HG03571 (cell line): ENCODE measurements around the gene MYADML2.

ENCODE experiments used
- ATAC-seq: cut with Tn5 transposase; IDR thresholded peaks from one replicate; pipeline ENCODE4 v1.9.1; 2021; ENCODE audit not compliant: unreplicated experiment

The MYADML2 gene

DNA sequence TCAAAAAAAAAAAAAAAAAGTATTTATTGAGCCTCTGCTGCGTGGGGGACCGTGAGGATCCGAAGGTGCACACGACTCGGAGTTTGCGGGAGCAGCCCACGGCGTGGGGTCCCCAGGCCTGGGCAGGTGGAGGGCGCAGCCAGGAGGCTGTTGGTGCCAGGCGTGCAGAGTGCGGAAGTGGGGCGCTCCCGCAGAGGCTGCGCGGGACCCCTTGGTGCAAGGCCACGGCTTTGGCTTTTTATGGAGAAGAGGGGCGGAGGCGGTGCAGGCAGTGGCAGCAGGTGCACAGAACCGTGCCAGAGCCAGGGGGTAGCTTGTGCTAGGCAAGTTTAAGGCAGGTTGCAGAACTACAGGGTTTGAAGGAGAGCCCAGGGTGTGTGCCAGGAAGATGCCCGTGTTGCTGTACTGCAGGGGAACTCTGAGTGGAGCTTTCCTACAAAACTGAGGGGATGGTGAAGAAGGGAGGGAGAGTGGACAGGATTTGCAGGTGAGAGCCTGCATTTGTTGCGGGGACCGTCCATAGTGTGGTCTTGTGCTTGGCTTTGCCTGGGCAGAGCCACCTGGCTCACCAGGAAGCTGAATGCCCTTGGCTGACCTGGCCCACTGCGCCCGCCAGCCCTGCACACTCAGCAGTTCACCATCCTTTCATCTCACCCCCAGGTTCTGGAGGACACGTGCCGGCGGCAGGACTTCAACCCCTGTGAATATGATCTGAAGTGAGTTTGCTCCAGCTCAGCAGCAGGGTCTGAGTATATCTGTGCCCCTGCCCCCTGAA lies 31.7 kb upstream of the MYADML2 start:
- no peak for ATAC-seq

GRCh38 chr17:81977211-81977808 lies 30.3 kb upstream of the MYADML2 start, which contains the start of gene ASPSCR1:
ASPSCR1 (plus strand) TSS chr17:81977629; CDS start chr17:81977647, 18 bp downstream.
- peak; percentile 80 for ATAC-seq

GRCh38 chr17:81976332-81977210 lies 29.5 kb upstream of the MYADML2 start:
- no peak for ATAC-seq

GRCh38 chr17:81973432-81973831 lies 26.4 kb upstream of the MYADML2 start:
- no peak for ATAC-seq

DNA sequence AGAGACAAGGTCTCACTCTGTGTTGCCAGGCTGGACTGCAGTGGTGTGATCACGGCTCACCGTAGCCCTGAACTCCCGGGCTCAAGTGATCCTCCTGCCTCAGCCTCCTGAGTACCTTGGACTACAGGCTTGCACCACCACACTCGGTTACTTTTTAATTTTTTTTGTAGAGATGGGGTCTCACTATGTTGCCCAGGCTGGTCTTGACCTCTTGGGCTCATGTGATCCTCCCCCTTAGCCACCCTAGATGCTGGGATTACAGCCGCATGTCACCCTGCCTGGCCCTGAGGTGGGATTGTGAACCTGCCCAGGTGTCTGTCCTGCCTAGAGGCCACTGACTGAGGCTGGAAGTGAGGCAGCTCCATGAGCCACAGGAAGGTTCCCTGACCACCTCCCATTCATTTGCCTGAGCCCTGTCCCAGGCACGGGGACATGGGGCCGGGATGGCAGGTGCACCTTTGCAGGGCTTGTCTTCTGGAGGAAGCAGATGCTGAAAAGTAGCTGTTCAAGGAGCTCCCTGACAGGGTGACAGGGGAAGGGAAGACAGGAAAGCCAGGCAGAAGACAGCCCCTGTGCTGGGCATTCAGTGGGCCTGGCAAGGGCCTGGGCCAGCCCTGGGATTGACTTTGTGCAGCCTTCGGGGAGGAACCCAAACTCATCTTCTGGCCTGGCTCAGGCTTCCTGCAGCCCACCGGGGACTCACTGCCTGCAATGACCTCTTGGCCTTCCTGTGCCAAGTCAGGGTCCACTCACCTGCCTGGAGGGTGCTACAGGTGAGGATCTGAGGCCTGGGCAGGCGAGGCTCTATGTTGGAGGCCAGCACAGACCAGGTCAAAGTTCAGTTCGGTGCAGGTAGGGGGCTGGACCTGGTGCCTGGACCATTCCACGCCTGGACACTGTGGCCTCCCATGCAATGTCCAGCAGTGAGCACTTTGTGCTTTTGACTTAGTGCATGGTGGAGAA lies 22.1 kb upstream of the MYADML2 start:
- ATAC-seq: no peak

DNA sequence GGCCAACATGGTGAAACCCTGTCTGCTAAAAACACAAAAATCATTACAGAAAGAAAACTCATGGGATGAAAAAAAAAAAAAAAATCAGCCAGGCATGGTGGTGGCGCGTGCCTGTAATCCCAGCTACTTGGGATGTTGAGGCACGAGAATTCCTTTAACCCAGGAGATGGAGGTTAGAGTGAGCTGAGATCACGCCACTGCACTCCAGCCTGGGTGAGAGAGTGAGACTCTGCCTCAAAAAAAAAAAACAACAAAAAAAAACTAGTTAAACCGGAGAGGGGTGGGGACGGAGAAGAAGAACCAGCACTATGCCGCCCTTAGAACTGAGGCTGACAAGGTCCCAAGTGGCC lies 21.3 kb upstream of the MYADML2 start:
- ATAC-seq: no peak

DNA sequence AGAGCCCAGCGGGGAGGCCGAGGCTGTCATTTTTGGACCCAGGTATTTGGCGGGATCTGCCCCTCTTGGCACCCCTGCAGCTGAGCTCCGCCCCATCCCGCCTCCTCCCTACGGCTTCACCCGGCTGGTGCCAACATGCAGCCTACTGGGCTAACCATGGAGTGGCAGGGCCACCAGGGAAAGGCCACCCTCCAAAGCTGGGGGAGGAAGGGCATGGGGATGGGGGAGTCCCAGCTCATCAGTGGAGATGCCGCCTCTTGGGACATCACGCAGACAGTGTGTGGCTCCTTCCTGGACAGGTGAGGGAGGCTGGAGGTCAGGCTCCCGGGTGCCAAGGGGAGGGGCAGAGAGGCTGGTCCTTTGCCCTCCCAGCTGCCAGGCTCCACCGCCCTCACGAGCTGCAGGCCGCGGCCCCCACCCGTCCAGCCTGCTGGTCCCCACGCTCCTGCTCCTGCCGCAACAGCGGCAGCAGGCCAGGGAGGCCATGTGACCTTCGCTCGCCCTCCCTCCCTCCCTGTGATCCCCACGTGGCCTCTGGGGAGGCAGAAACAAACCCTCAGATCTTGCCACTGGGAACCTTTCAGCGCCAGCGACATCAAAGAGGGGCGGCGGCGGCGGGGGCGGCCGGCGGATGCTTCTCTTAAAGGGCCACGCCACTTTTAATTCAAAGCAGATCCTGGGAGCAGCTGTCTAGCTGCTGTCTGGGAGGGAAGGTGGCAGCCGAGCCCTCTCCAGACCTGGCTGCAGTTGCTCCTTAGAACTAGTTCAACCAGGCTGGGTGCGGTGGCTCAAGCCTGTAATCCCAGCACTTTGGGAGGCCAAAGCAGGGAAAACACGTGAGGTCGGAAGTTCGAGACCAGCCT lies 20.7 kb upstream of the MYADML2 start:
- no peak for ATAC-seq

- ATAC-seq: no peak
Observed at GRCh38 chr17:81967244-81967532, 20.2 kb upstream of the MYADML2 start.

DNA sequence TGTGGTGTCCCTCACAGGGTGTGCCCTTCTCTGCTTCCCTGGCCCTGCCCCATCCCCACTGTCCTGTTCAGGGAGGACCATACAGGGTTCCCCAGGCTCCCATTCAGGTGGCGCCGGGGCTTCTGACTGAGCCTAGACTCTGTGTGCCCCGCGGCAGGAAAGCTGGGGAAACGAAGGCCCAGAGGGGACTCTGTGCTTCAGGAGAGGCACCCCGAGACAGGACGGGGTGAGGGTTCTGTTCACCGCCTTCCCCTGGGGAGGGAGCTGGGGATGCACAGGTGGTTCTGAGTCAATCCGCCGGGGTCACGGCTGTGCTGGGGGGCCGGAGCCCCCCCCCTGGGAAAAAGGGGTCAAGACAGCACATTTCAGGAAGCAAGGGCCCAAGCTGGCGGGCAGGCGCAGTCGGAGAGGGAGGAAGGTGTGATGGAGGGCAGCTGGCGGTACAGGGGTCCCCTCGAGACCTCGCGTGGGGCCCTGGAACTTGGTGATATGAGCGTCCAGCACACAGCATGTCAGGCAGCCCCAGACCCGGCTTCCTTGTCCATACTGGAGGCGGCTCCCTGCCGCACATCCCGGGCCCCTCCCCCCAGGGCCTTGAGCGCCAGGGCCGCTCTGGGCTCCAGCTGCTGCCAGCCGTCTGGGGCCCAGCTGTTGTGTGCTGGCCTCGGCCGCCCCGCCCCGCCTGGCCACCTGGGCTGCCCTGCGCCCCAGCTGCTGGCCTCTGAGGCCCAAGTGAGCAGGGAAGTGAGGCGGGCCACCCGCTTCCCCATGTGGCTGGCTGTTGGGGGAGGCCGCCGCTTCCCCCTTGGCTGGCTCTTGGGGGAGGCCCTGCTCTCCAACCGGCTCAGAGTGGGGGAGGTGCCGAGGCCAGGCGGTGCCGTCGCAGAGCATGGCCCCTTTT lies 19.6 kb upstream of the MYADML2 start:
- ATAC-seq: no peak

GRCh38 chr17:81964081-81964849 lies 17.2 kb upstream of the MYADML2 start:
- no peak for ATAC-seq

- no peak for ATAC-seq
Observed at GRCh38 chr17:81962499-81963441, 15.7 kb upstream of the MYADML2 start.

DNA sequence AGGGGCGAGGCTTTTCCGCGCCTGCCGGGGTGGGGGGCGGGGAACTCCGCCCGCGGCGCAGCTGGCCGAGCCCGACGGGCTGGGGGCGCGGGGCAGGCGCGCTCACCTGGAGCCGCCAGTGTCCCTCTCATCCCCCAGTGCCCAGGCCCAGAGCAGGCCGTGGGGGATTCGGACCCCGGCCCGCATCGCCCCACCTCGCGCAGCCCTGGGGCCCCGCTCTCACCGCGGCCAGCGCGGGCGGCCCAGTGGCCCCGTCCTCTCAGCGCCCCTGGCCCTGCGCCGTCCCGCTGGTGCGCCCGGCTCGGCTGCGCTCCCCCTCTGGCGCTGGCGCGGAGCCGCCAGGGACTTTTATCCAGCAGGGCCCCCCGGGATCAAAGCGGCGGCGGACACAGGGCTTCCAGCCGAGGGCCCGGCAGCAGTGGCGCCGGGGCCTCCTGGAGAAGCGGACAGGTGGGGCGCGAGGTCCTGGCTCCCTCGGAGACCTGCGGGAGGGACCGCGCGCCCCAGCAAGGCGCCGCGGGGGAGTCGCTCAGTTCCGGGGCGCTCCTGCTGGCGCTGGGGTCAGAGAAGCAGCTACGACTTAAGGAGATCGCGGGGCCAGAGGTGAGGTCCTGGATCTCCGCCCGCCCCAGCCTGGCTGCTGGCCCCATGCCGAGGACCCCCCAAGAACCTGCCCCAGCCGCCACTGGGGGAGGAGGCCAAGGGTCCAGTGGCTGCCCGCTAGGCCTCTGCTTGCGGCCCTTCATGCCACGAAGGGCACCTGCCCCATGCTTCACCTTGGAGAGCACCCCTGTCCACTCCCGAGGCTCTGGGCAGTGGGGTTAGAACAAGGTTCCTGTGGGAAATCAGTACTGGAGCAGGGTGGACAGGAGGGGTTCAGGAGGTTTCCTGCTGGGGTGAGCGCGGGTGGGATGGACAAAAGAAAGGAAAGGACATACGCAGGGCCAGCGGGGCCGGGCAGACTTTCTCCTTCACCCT lies 14.8 kb upstream of the MYADML2 start:
- no peak for ATAC-seq

DNA sequence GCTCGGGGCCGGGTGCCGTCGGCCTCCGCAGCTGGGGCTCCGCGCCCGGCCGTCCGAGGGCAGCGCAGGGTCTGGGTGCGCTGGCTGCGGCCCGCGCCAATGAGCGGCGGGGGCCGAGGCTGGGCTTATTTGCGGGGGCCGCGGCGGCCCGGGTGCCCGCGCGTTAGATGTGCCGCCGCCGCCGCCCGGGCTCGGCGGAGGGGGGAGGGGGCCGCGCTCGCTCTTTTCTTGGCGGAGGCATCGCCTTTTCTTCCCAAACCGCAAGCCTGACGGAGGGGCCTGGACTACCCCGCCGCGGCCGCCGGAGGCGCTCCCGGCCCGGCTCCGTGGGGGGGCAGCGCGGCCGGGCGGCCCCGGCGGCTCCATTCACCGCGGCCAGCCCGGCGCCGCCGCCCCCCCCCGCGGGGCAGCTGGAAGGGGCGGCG lies 14.1 kb upstream of the MYADML2 start, which contains the start of gene NOTUM:
Gene NOTUM, minus strand, starts transcription at position 101 of the 425 bp plus-strand sequence. CDS start 278 bp downstream, outside the sequence.
- no peak for ATAC-seq

DNA sequence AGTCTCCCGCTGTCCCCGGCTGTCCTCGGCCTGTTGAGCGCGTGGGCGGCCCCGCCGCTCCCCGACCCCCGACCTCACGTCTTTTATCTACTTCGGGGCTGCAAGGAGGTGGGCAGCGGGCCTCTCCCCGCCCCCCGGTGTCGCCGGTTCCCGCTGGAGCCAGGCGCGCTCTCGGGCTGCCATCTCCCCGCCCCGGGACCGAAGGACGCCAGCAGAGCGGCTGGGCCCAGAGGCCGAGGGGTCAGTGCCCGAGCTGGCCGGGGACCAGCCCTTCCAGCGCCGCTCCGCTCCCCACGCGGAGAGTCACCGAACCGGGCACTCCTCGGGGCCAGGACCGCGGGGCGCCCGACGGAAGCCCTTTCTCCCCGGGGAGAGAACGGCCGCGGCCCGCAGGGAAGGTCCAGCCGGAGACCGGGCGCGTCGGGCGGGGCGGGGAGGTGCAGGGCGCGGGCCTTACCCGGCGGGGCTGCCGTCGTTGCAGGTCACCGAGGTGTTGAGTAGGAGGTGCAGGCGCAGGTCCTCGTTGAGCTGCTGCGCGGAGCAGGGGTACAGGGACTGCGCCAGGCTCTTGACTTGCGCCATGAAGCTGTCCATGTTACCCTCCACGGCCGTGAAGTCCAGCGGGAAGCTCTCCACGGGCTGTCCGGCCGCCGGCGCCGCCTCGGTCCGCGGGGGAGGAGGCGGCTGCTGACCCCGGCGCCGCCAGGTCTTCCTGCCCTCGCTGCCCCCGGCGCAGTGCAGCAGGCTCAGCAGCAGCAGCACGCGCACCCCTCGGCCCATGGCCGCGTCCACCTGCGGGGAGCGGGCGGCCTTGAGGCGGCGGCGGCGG lies 13.3 kb upstream of the MYADML2 start:
- no peak for ATAC-seq
